ENCODE results near the gene AMY2B.
"Not testable (repeated sequence)": the region's sequence is repeated elsewhere in the genome, so short reads cannot be mapped to it uniquely, and the experiment has no call there.

Gene AMY2B

DNA sequence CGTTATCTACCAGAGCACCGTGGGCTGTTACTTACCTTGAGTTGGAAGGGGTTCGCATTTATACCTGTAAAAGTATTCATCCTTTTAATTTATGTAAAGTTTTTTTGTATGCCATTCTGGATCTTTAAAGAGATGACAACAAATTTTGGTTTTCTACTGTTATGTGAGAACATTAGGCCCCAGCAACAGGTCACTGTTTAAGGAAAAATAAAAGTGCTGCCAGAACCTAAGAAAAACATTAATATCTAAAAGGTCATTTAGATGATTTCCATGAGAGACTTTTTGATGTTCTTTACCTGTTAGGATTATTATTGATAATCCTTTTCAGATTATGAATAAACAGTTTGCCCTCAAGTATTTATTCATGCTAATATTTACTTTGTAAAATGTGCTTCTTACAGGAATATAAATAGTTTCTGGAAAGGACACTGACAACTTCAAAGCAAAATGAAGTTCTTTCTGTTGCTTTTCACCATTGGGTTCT lies 45.6 kb downstream of the AMY2B start, which contains the start of gene AMY2A:
TSS of gene AMY2A (plus strand) at position 434 of the 484 bp plus-strand sequence. CDS start at position 448, 14 bp downstream.
- not testable (repeated sequence) for DNase-seq (ENCODE audit: low read depth in 2 of 2, low spot score in 1 of 2)

DNA sequence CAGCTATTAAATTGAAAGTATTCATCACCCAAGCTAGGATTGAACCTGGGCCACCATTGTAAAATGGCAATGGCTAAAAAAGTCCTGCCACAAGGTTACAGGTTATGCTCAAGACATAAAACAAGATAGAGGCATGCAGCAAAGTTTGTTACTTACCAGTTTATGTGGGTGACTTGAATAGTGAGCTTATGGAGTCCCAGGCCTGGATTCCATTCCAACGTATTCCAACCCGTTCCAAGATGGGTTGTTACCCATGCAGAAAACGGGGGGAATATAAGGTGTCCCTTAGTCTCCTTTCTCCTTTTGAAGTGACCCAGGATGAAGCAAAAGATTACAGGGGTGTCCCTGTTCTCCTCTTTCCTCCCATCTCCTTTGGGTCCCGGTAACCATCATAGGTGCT lies 56.0 kb downstream of the AMY2B start:
- DNase-seq (ENCODE audit: low read depth in 2 of 2, low spot score in 1 of 2): not testable (repeated sequence)

Data from stimulated activated CD8-positive, alpha-beta memory T cell treated with anti-CD3 and anti-CD28 coated beads, Interleukin-4, amount 100 ng/mL, for 4 hours (primary cell).